Chondrocyte (in vitro differentiated cells): ENCODE measurements around the gene USP47. TPM values are rescaled to one million over a fixed set of nuclear protein-coding genes. Genes with fewer than 3 reads are reported as not detected.

Experiments
- DNase-seq: peaks from one replicate; pipeline ENCODE4 v3.0.0; 2021; ENCODE audit warnings: mixed read lengths, low spot score
- H3K27ac Mint-ChIP-seq: one replicate; pipeline ENCODE4 v1.8.0; 2021; ENCODE audit warnings: mild to moderate bottlenecking, moderate library complexity, mixed read lengths; ENCODE audit not compliant: unreplicated experiment
- H3K27me3 Mint-ChIP-seq: 2 replicates; pipeline ENCODE4 v1.8.0; 2021; ENCODE audit warnings: low read depth, mixed read lengths
- H3K36me3 Mint-ChIP-seq: 2 replicates; pipeline ENCODE4 v1.8.0; 2021; ENCODE audit warnings: low read depth, mixed read lengths
- H3K4me1 Mint-ChIP-seq: 2 replicates; pipeline ENCODE4 v1.8.0; 2021; ENCODE audit warnings: low read depth, mild to moderate bottlenecking, mixed read lengths
- H3K4me3 Mint-ChIP-seq: one replicate; pipeline ENCODE4 v1.8.0; 2021; ENCODE audit warnings: mild to moderate bottlenecking, moderate library complexity, mixed read lengths; ENCODE audit not compliant: unreplicated experiment
- H3K9me3 Mint-ChIP-seq: 2 replicates; pipeline ENCODE4 v1.8.0; 2021; ENCODE audit warnings: low read depth, mixed read lengths
- total RNA-seq: library from RNA; stranded (reverse); gene quantifications from 3 replicates; pipeline ENCODE4 v1.2.1, GENCODE V29; 2021
- TF ChIP-seq, protein P1 (sequence below): fragments of 200-600 bp; sonication (generic); IDR thresholded peaks from 2 replicates; pipeline ENCODE4 v1.5.0; 2021; ENCODE audit warnings: antibody characterized with exemption, mild to moderate bottlenecking, moderate library complexity

USP47 gene
- total RNA-seq, 1 donor from 2014 or later, result 44.4 TPM

- Mint-ChIP-seq H3K36me3 (peaks cover 45% of the 10 kb centered on the region), H3K27me3 (no peaks in the 10 kb centered on the region), H3K4me3 (no peak overlapping the region), H3K9me3 (no peaks in the 10 kb centered on the region), H3K4me1 (peaks cover 17% of the 10 kb centered on the region), H3K27ac (no peak overlapping the region)
- TF ChIP-seq, protein P1, sequence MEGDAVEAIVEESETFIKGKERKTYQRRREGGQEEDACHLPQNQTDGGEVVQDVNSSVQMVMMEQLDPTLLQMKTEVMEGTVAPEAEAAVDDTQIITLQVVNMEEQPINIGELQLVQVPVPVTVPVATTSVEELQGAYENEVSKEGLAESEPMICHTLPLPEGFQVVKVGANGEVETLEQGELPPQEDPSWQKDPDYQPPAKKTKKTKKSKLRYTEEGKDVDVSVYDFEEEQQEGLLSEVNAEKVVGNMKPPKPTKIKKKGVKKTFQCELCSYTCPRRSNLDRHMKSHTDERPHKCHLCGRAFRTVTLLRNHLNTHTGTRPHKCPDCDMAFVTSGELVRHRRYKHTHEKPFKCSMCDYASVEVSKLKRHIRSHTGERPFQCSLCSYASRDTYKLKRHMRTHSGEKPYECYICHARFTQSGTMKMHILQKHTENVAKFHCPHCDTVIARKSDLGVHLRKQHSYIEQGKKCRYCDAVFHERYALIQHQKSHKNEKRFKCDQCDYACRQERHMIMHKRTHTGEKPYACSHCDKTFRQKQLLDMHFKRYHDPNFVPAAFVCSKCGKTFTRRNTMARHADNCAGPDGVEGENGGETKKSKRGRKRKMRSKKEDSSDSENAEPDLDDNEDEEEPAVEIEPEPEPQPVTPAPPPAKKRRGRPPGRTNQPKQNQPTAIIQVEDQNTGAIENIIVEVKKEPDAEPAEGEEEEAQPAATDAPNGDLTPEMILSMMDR, result no peak
- no peak for DNase-seq
Observed at GRCh38 chr11:11964774-11965150, 123.0 kb downstream of the USP47 start.

- no peaks in the 10 kb centered on the region for H3K27me3 Mint-ChIP-seq
- H3K9me3 Mint-ChIP-seq, result no peaks in the 10 kb centered on the region
- no peak overlapping the region for H3K4me3 Mint-ChIP-seq
- H3K36me3 Mint-ChIP-seq, result peaks cover 45% of the 10 kb centered on the region
- peaks cover 17% of the 10 kb centered on the region for H3K4me1 Mint-ChIP-seq
- DNase-seq, result no peak
- TF ChIP-seq, protein P1, result no peak
- no peak overlapping the region for H3K27ac Mint-ChIP-seq
Observed at GRCh38 chr11:11965192-11965591, 123.4 kb downstream of the USP47 start.

- Mint-ChIP-seq H3K27me3 (no peaks in the 10 kb centered on the region), H3K4me3 (no peak overlapping the region), H3K4me1 (peaks cover 13% of the 10 kb centered on the region), H3K27ac (no peak overlapping the region), H3K36me3 (peaks cover 43% of the 10 kb centered on the region), H3K9me3 (no peaks in the 10 kb centered on the region)
- TF ChIP-seq, protein P1, result no peak
- DNase-seq, result no peak
Observed at GRCh38 chr11:11965656-11966353, 124.0 kb downstream of the USP47 start.

GRCh38 chr11:11966354-11966741 lies 124.6 kb downstream of the USP47 start:
- no peak for DNase-seq
- H3K9me3 Mint-ChIP-seq, result no peaks in the 10 kb centered on the region
- no peaks in the 10 kb centered on the region for H3K27me3 Mint-ChIP-seq
- no peak overlapping the region for H3K27ac Mint-ChIP-seq
- H3K4me3 Mint-ChIP-seq, result no peak overlapping the region
- peaks cover 14% of the 10 kb centered on the region for H3K4me1 Mint-ChIP-seq
- H3K36me3 Mint-ChIP-seq, result peaks cover 41% of the 10 kb centered on the region
- TF ChIP-seq, protein P1, result no peak

DNA sequence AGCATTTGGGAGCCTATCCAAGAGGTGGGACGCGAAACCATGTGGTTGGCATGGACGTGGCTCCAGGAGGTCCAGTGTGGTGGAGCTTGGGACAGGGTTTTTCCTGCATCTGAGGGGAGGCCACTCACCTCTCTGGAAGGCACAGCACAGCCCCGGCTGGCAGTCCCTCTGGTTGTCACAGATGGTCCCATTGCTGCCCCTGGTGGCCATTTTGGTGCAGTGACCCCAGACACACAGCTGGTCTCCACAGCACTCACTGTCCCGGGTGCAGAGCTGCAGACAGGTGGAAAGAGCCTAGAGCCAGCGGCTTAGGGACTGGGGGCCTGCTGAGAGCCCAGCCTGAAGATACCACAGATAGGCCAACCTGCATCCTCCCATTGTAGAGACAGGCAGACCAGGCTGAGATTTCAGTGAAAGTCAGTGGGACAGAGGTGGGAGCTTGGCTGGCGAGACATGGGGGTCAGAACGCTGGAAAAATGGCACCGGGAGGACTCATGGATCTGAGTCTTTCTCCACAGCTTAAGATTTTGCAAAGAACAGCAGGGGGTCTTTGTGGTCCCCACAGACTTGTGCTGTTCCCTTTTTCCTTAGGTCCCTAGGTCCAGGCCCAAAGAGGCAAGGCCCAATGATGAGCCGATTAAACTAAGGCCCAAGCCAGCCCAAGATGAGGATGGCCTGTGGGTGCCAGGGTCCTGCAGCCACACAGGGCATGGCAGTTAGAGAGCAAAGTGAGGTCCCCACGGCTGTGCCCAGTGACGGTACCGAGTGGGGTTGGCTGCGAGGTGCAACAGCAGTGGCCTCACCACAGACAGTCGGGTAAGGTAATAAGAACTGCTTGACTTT lies 125.3 kb downstream of the USP47 start:
- Mint-ChIP-seq H3K4me1 (peaks cover 21% of the 10 kb centered on the region), H3K27ac (peak overlapping the region; percentile 27), H3K9me3 (no peaks in the 10 kb centered on the region), H3K27me3 (no peaks in the 10 kb centered on the region), H3K4me3 (no peak overlapping the region), H3K36me3 (peaks cover 40% of the 10 kb centered on the region)
- TF ChIP-seq, protein P1, result peak; percentile 82
- no peak for DNase-seq
